T-helper 2 cell treated with Interferon-gamma antibody and Interleukin-4, amounts not matched to agents 5 μg/mL and 100 μg/mL, for 36 hours (primary cell): ENCODE data around the gene FRAT2.
A peak's percentile ranks its signal among the peaks of the same experiment; 100 is the strongest.
"Not testable (repeated sequence)": the region's sequence is repeated elsewhere in the genome, so short reads cannot be mapped to it uniquely, and the experiment has no call there.

Experiments used
- DNase-seq: peaks from one replicate; pipeline ENCODE4 v3.0.0; 2021; ENCODE audit warnings: low spot score
- H3K27ac Mint-ChIP-seq: one replicate; pipeline ENCODE4 v1.8.0; 2021; ENCODE audit warnings: mild to moderate bottlenecking, mixed read lengths
- H3K27me3 Mint-ChIP-seq: one replicate; pipeline ENCODE4 v1.8.0; 2021; ENCODE audit warnings: low read depth, mixed read lengths
- H3K36me3 Mint-ChIP-seq: one replicate; pipeline ENCODE4 v1.8.0; 2021; ENCODE audit warnings: low read depth, mixed read lengths
- H3K4me1 Mint-ChIP-seq: one replicate; pipeline ENCODE4 v1.8.0; 2021; ENCODE audit warnings: low read depth, mixed read lengths
- H3K4me3 Mint-ChIP-seq: one replicate; pipeline ENCODE4 v1.8.0; 2022; ENCODE audit warnings: mild to moderate bottlenecking, moderate library complexity, mixed read lengths
- H3K9me3 Mint-ChIP-seq: one replicate; pipeline ENCODE4 v1.8.0; 2021; ENCODE audit warnings: mixed read lengths

FRAT2 gene

GRCh38 chr10:97302088-97302791 is 32.3 kb downstream of the FRAT2 start:
- H3K27ac Mint-ChIP-seq, result no peak overlapping the region
- no peaks in the 10 kb centered on the region for H3K27me3 Mint-ChIP-seq
- no peaks in the 10 kb centered on the region for H3K4me1 Mint-ChIP-seq
- no peak for DNase-seq
- H3K36me3 Mint-ChIP-seq, result no peaks in the 10 kb centered on the region
- no peak overlapping the region for H3K4me3 Mint-ChIP-seq
- H3K9me3 Mint-ChIP-seq, result no peaks in the 10 kb centered on the region

GRCh38 chr10:97300980-97301379 is 33.5 kb downstream of the FRAT2 start:
- Mint-ChIP-seq H3K4me3 (no peak overlapping the region), H3K9me3 (no peaks in the 10 kb centered on the region), H3K36me3 (no peaks in the 10 kb centered on the region), H3K27me3 (no peaks in the 10 kb centered on the region), H3K4me1 (no peaks in the 10 kb centered on the region), H3K27ac (no peak overlapping the region)
- DNase-seq, result no peak

- Mint-ChIP-seq H3K4me3 (no peak overlapping the region), H3K36me3 (no peaks in the 10 kb centered on the region), H3K9me3 (no peaks in the 10 kb centered on the region), H3K4me1 (peaks cover 3% of the 10 kb centered on the region), H3K27ac (no peak overlapping the region), H3K27me3 (no peaks in the 10 kb centered on the region)
- no peak for DNase-seq
Observed at GRCh38 chr10:97298223-97298571, 36.3 kb downstream of the FRAT2 start.

GRCh38 chr10:97297556-97298222 is 36.8 kb downstream of the FRAT2 start:
- Mint-ChIP-seq H3K4me3 (no peak overlapping the region), H3K9me3 (no peaks in the 10 kb centered on the region), H3K36me3 (no peaks in the 10 kb centered on the region), H3K4me1 (peaks cover 4% of the 10 kb centered on the region), H3K27me3 (peaks cover 2% of the 10 kb centered on the region), H3K27ac (no peak overlapping the region)
- no peak for DNase-seq

- no peaks in the 10 kb centered on the region for H3K9me3 Mint-ChIP-seq
- H3K36me3 Mint-ChIP-seq, result peaks cover 10% of the 10 kb centered on the region
- H3K4me1 Mint-ChIP-seq, result peaks cover 22% of the 10 kb centered on the region
- peak overlapping the region; percentile 85 for H3K27ac Mint-ChIP-seq
- peak overlapping the region; percentile 91 for H3K4me3 Mint-ChIP-seq
- H3K27me3 Mint-ChIP-seq, result peaks cover 3% of the 10 kb centered on the region
- no peak for DNase-seq
Observed at GRCh38 chr10:97292862-97293198, 41.7 kb downstream of the FRAT2 start.

GRCh38 chr10:97292097-97292861 is 42.2 kb downstream of the FRAT2 start, which contains the start of gene ARHGAP19:
TSS of gene ARHGAP19 (minus strand) at chr10:97292637. CDS start at chr10:97292627, 10 bp downstream.
- DNase-seq, result peak; percentile 94
- Mint-ChIP-seq H3K9me3 (no peaks in the 10 kb centered on the region), H3K4me1 (peaks cover 22% of the 10 kb centered on the region), H3K4me3 (peak within 1 kb of the TSS; percentile 91), H3K27ac (peak within 1 kb of the TSS; percentile 85), H3K27me3 (peaks cover 3% of the 10 kb centered on the region), H3K36me3 (peaks cover 12% of the 10 kb centered on the region)

GRCh38 chr10:97291357-97292096 is 43.0 kb downstream of the FRAT2 start:
- H3K4me1 Mint-ChIP-seq, result peaks cover 22% of the 10 kb centered on the region
- peak overlapping the region; percentile 85 for H3K27ac Mint-ChIP-seq
- DNase-seq, result no peak
- peak overlapping the region; percentile 91 for H3K4me3 Mint-ChIP-seq
- no peaks in the 10 kb centered on the region for H3K9me3 Mint-ChIP-seq
- peaks cover 3% of the 10 kb centered on the region for H3K27me3 Mint-ChIP-seq
- peaks cover 15% of the 10 kb centered on the region for H3K36me3 Mint-ChIP-seq

GRCh38 chr10:97290576-97291356 is 43.8 kb downstream of the FRAT2 start:
- Mint-ChIP-seq H3K4me1 (peaks cover 25% of the 10 kb centered on the region), H3K36me3 (peaks cover 18% of the 10 kb centered on the region), H3K27ac (peak overlapping the region; percentile 49), H3K4me3 (peak overlapping the region; percentile 55)
- H3K9me3 Mint-ChIP-seq, DNase-seq, H3K27me3 Mint-ChIP-seq: not testable (repeated sequence)

GRCh38 chr10:97290076-97290475 is 44.5 kb downstream of the FRAT2 start:
- not testable (repeated sequence) for H3K4me3 Mint-ChIP-seq, H3K9me3 Mint-ChIP-seq, DNase-seq, H3K27me3 Mint-ChIP-seq
- Mint-ChIP-seq H3K4me1 (peaks cover 25% of the 10 kb centered on the region), H3K27ac (peak overlapping the region; percentile 55), H3K36me3 (peaks cover 19% of the 10 kb centered on the region)
